HEK293 (cell line): Measurements from ENCODE around the gene MTPN.

Experiments
- CTCF ChIA-PET: fragments of 350-600 bp; formaldehyde crosslinking; extraction: SDS; loops from one replicate; lab custom pipeline; 2021; ENCODE audit warnings: antibody characterized with exemption; lab: Yijun Ruan, JAX
- POLR2A ChIA-PET: fragments of 300-600 bp; formaldehyde crosslinking; extraction: SDS; loops from one replicate; lab custom pipeline; 2020; ENCODE audit warnings: antibody characterized with exemption, inconsistent platforms; lab: Yijun Ruan, JAX
- H3K27ac ChIP-seq: fragments of 200-500 bp; sonication (Bioruptor generic); 2 replicates; pipeline ENCODE4 v1.5.1; 2014; ENCODE audit warnings: low read depth, low read length, control low read depth, inconsistent platforms; ENCODE audit errors: extremely low read depth
- H3K36me3 ChIP-seq, 2 experiments: fragments of 200-500 bp in 1 of 2; sonication (Bioruptor generic) in 1 of 2; 1 replicate in 1 of 2; 2 replicates in 1 of 2; pipeline ENCODE4 v1.5.1; 2014 to 2017; ENCODE audit warnings: inconsistent platforms in 2 of 2, low read length in 2 of 2; ENCODE audit not compliant: control insufficient read depth in 2 of 2, insufficient read depth in 1 of 2
- H3K4me1 ChIP-seq: fragments of 200-500 bp; sonication (Bioruptor generic); 2 replicates; pipeline ENCODE4 v1.5.1; 2014; ENCODE audit warnings: mild to moderate bottlenecking, low read length, inconsistent platforms; ENCODE audit not compliant: control insufficient read depth, insufficient read depth
- H3K4me3 ChIP-seq: 2 replicates; pipeline ENCODE4 v1.5.1; 2011; ENCODE audit warnings: low read depth, mild to moderate bottlenecking, control low read depth, low read length, moderate library complexity
- H3K9me3 ChIP-seq: fragments of 200-500 bp; sonication (Bioruptor generic); 2 replicates; pipeline ENCODE4 v1.5.1; 2014; ENCODE audit warnings: low read depth, low read length, inconsistent platforms; ENCODE audit not compliant: control insufficient read depth, insufficient read depth
- CTCF ChIP-seq: fragments of 450-650 bp; formaldehyde crosslinking; IDR thresholded peaks from 2 replicates; pipeline ENCODE4 v1.5.1; 2016; ENCODE audit warnings: missing biosample characterization, missing genetic modification characterization
- GLIS1 ChIP-seq: fragments of 450-650 bp; formaldehyde crosslinking; IDR thresholded peaks from 2 replicates; pipeline ENCODE4 v1.5.1; 2016; ENCODE audit warnings: missing biosample characterization, missing genetic modification characterization
- KLF9 ChIP-seq: fragments of 450-650 bp; formaldehyde crosslinking; IDR thresholded peaks from 2 replicates; pipeline ENCODE4 v1.5.1; 2016; ENCODE audit warnings: missing biosample characterization, missing genetic modification characterization, low read depth
- PRDM6 ChIP-seq: fragments of 450-650 bp; formaldehyde crosslinking; IDR thresholded peaks from 2 replicates; pipeline ENCODE4 v1.5.1; 2017; ENCODE audit warnings: missing biosample characterization, missing genetic modification characterization
- TSHZ1 ChIP-seq: fragments of 450-650 bp; formaldehyde crosslinking; IDR thresholded peaks from 2 replicates; pipeline ENCODE4 v1.5.1; 2016; ENCODE audit warnings: missing biosample characterization, missing genetic modification characterization, borderline replicate concordance
- WT1 ChIP-seq: fragments of 450-650 bp; formaldehyde crosslinking; IDR thresholded peaks from 2 replicates; pipeline ENCODE4 v1.5.1; 2016; ENCODE audit warnings: missing biosample characterization, missing genetic modification characterization
- ZBTB17 ChIP-seq: fragments of 450-650 bp; formaldehyde crosslinking; IDR thresholded peaks from 2 replicates; pipeline ENCODE4 v1.5.1; 2016; ENCODE audit warnings: missing biosample characterization, missing genetic modification characterization
- ZBTB21 ChIP-seq: fragments of 450-650 bp; formaldehyde crosslinking; IDR thresholded peaks from 2 replicates; pipeline ENCODE4 v1.5.1; 2017; ENCODE audit warnings: missing biosample characterization, missing genetic modification characterization
- ZBTB26 ChIP-seq: fragments of 450-650 bp; formaldehyde crosslinking; optimal IDR thresholded peaks from 2 replicates; pipeline ENCODE3; 2016; ENCODE audit warnings: missing biosample characterization, mild to moderate bottlenecking, missing genetic modification characterization
- ZNF132 ChIP-seq: fragments of 450-650 bp; formaldehyde crosslinking; IDR thresholded peaks from 2 replicates; pipeline ENCODE4 v1.5.1; 2017; ENCODE audit warnings: missing biosample characterization, missing genetic modification characterization, borderline replicate concordance
- ZNF157 ChIP-seq: fragments of 450-650 bp; formaldehyde crosslinking; IDR thresholded peaks from 2 replicates; pipeline ENCODE4 v1.5.1; 2016; ENCODE audit warnings: missing biosample characterization, missing genetic modification characterization
- ZNF16 ChIP-seq: fragments of 450-650 bp; formaldehyde crosslinking; IDR thresholded peaks from 2 replicates; pipeline ENCODE4 v1.5.1; 2016; ENCODE audit warnings: low read depth, missing biosample characterization, missing genetic modification characterization
- ZNF184 ChIP-seq: fragments of 450-650 bp; IDR thresholded peaks from 2 replicates; pipeline ENCODE4 v1.5.1; 2018; ENCODE audit warnings: missing biosample characterization, mild to moderate bottlenecking, missing genetic modification characterization
- ZNF280C ChIP-seq: fragments of 450-650 bp; formaldehyde crosslinking; IDR thresholded peaks from 2 replicates; pipeline ENCODE4 v1.5.1; 2016; ENCODE audit warnings: missing biosample characterization, missing genetic modification characterization
- ZNF362 ChIP-seq: fragments of 450-650 bp; formaldehyde crosslinking; IDR thresholded peaks from 2 replicates; pipeline ENCODE4 v1.5.1; 2016; ENCODE audit warnings: missing biosample characterization, missing genetic modification characterization
- ZNF391 ChIP-seq: fragments of 450-650 bp; formaldehyde crosslinking; IDR thresholded peaks from 2 replicates; pipeline ENCODE4 v1.5.1; 2016; ENCODE audit warnings: low read depth, missing biosample characterization, missing genetic modification characterization, borderline replicate concordance
- ZNF521 ChIP-seq: fragments of 450-650 bp; formaldehyde crosslinking; IDR thresholded peaks from 2 replicates; pipeline ENCODE4 v1.5.1; 2017; ENCODE audit warnings: missing biosample characterization, mild to moderate bottlenecking, missing genetic modification characterization
- ZNF629 ChIP-seq: fragments of 450-650 bp; formaldehyde crosslinking; IDR thresholded peaks from 2 replicates; pipeline ENCODE4 v1.5.1; 2017; ENCODE audit warnings: missing biosample characterization, missing genetic modification characterization

MTPN gene

GRCh38 chr7:135914346-135914745 lies 62.8 kb downstream of the MTPN start:
- POLR2A ChIA-PET: no interaction called here
- TF ChIP-seq ZNF16 (tag by site-specific recombination) (no peak), KLF9 (tag by site-specific recombination) (no peak), ZNF280C (tag by site-specific recombination) (no peak), WT1 (tag by site-specific recombination) (no peak), ZNF184 (tag by site-specific recombination) (no peak), CTCF (tag by site-specific recombination) (no peak), GLIS1 (tag by site-specific recombination) (no peak), ZNF521 (tag by site-specific recombination) (no peak), ZNF362 (tag by site-specific recombination) (no peak), ZNF629 (tag by site-specific recombination) (no peak), ZBTB17 (tag by site-specific recombination) (no peak), ZBTB21 (tag by site-specific recombination) (no peak), ZBTB26 (no peak)
- Histone ChIP-seq H3K27ac (no peak overlapping the region), H3K9me3 (no peaks in the 10 kb centered on the region), H3K4me1 (no peaks in the 10 kb centered on the region), H3K4me3 (no peak overlapping the region), H3K36me3 (no peaks in the 10 kb centered on the region)
- CTCF ChIA-PET: no interaction called here

GRCh38 chr7:135913404-135913803 lies 63.8 kb downstream of the MTPN start:
- CTCF ChIA-PET: interaction anchor here (0.7 kb wide), 1 partner anchor 10 kb away, joined by 4 read pairs; no protein-coding TSS in a partner anchor
- no peaks in the 10 kb centered on the region for H3K9me3 ChIP-seq
- POLR2A ChIA-PET: no interaction called here
- H3K4me3 ChIP-seq: no peak overlapping the region
- no peaks in the 10 kb centered on the region for H3K36me3 ChIP-seq
- no peak overlapping the region for H3K27ac ChIP-seq
- no peaks in the 10 kb centered on the region for H3K4me1 ChIP-seq
- no peak for TF ChIP-seq ZNF157 (tag by site-specific recombination)
- TF ChIP-seq ZNF132 (tag by site-specific recombination): no peak
- no peak for TF ChIP-seq PRDM6
- TF ChIP-seq TSHZ1 (tag by site-specific recombination): no peak
- TF ChIP-seq ZNF391: no peak
- TF ChIP-seq, all 188 proteins: peak for 0
